Activated T-helper 1 cell treated with anti-CD3 and anti-CD28 coated beads, Interleukin-2, amount 50 U/mL, for 16 hours (primary cell): ENCODE data around the gene ATG9A.
A peak's percentile ranks its signal among the peaks of the same experiment; 100 is the strongest.

Experiments
- DNase-seq, 2 donors: peaks; one replicate each; pipeline ENCODE4 v3.0.0-alpha.2; 2020; ENCODE audit warnings: low read depth in 1 of 2, low spot score in 1 of 2

The ATG9A gene

DNA sequence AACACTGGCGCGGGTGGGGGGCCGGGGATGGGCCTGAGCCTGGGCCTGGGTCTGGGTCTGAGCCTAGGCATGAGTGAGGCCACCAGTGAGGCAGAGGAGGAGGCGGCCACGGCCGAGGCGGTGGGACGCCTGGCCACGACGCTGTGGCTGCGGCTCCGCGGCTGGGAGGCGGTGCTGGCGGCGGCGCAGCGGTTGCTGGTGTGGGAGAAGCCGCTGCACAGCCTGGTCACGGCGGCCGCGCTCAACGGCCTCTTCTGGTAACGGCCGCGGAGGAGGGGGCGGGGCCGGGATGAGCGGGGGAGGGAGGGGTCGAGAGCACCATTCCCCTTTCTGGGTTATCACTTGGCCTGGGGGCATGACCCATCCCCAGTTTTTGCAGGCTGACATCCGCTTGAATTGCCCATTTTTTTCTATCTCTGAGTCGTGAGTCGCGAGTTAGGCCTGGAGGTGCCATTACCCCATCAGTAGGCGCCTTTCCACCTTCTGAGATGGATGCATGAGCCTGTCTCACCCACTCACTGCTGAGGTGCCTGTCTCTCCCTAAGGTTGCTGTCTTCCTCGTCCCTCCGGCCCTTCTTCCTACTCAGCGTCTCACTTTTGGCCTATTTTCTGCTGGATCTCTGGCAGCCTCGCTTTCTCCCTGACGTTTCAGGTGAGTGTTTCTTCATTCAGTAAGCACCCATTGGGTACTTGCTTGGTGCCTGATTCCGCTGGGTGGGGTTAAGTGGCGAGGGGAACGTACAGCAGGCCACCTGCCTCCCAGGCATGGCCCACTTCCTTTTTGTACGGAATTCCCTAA lies 50.9 kb downstream of the ATG9A start:
- DNase-seq = peak in 1 of 2 donors; percentile 29

DNA sequence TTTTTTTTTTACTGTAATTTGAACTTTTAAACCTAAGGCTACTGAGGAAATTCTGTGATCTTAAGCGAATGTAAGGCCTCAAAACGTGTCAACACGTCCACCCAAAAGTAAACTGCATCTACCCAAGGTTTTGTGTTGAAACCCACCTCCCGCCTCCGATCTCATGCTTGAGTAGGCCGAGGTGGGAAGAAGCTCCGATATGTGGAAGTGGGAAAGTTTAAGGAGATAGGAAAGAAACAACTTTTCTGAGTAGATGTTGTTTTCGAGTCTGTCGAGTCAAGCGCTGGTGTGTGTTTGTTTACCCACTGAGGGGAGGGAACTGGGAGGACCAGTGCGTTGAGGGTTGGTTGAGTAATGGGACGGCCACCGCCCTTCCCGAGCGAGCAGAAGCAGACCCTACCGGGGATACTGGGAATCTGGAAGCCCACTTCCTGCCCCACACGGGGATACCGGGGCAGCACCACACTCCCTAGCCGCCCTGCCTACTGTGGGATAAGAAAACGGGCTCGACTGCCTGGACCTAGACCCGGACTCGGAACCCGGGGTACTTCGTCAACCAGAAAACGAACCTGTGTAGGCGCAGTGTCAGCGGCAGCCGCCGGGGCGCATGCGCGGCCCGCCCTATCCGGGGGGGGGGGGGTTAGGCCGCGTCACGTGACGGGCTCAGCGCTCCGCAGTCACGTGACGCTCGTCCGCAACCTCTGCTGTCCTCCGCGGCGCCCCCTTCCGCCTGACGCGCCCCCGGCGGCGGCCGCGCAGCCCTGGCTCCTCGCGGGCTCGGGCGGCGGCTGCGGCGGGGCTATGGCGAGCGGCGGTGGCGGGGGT lies 51.7 kb downstream of the ATG9A start, which contains the start of gene RETREG2:
TSS of gene RETREG2 (plus strand) at position 724 of the 825 bp plus-strand sequence. CDS start at position 802, 78 bp downstream.
- peak; percentile 63 to 74 for DNase-seq

DNA sequence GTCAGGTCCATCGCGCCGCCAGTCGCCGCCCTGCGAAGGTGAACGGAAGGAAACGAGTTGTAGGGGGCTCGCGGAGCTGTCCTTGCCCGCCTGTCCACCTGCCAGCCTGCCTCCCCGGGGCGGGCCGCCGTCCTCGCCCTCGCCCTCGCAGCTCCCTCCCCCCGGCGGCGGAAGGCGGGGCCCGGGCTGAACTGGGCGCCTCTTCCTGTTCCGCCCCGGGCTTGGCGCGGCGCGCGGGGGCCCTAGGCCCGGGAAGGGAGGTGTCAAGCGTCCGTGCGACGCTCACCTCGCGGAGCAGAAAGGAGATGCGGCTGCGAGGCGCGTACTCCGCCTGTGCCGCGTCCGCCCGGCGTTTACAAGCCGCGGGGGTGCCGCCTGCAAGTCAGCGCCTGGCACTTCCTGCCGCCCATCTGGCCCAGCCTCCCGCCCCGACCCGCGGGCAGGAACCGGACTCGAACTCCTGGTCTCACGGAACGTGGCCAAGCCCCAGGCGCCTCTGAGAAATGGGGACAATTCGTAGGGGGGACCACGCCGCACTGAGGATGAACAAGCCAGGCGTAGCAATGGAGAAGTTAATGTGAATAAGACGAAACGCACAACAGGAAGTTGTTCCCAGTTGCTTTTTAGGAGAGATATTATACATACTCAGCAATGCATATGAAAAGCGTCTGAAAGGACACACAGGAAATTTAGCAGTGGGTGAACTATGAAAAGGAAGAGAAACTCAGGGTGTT lies 52.5 kb downstream of the ATG9A start, which contains the start of gene CNPPD1:
TSS of gene CNPPD1 (minus strand) at position 108 of the 734 bp plus-strand sequence. CDS start at position 11, 97 bp downstream.
- DNase-seq = peak; percentile 72 to 83

DNA sequence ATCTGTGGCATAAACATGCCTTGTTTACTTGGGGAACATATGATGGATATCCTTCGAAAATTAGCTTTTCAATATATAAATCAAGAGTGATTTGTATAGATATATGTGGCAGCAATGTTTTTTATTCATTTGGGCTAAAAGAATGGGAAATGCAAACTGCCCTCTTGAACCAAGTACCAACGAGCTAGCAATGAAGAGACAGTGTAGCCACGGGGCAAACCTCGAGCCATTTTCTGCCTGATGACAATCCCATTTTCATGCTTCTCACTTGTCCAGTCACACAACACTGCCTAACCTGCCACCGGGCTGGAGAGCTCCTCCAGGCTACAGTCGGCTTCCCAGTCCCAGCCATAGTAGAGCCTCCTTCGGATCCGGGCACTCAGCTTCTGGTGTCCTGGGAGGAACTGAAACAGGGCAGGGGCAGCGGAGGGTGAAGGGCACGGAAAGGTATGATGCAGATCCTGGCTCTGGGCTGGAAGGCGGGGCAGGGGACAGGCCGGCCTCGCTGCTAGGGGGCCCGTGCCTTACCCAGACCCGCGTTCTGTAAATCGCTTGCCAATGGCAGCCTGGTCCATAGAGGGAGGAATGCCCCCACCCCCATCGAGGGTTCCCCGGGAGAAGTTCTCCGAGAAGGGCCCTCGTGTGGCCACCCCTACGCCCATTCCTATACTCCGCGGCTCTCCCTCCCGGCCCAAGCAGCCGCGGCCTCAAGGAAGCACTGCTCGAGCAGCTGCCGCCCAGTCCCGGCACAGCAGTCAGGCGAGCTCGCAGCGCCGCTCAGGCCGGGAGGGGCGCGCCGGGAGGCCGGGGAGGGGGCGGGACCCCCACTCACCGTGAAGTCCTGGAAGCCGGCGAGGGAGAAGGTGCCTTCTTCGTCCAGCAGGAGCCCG lies 53.3 kb downstream of the ATG9A start:
- no peak for DNase-seq

DNA sequence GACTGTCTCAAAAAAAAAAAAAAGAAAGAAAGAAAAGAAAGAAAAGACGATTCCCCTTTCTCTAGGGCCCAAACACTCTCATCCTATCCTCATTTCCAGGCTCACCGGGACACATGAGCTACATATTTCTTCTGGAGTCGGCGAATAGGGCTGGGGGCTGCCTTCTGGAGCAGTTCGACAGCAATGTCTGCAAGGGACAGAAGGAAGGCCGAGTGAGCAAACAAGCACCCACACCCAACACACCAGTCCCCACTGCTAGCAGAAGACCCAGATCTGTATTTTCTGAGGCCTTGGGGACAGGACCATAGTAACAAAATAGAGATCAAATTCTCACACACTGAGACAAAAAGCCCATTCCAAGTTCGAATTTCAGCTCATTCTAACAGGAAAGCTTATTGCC lies 54.0 kb downstream of the ATG9A start:
- no peak for DNase-seq

DNA sequence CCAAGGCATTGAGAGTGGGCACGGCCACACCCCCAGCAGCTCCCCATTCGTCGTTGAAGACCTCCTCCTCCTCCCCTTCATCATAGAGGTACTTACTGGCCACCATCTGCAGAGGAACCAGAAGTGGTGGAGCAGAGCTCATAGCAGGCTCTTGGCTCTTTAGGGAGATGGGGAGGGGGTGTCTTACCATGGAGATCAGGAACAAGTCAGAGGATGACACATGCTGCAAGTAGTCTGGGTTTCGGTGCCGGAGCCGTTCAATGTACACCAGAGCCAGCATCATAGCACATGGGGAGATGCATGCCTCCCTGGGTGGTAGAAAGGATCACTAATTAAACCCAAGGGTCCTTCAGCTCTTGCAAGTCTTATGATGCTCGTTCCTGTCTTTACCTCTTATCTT lies 54.6 kb downstream of the ATG9A start:
- no peak for DNase-seq

DNA sequence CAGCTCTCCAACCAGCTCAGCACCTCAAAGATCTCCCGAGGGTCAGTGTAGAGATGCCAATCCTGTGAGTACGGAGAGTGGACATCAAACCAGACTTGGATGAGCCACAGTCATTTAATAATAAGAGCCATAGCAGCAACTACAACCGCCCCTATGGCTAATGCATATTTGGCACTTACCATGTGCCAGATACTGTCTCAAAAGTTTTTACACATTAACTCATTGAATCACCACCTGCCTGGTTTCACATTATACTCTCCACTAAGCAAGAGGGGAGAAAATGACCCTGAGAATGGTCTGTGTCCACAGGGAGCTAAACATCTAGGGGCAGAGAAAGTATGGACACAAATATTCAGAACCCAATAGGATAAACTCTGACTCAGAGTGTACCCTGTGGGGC lies 55.3 kb downstream of the ATG9A start:
- no peak for DNase-seq

DNA sequence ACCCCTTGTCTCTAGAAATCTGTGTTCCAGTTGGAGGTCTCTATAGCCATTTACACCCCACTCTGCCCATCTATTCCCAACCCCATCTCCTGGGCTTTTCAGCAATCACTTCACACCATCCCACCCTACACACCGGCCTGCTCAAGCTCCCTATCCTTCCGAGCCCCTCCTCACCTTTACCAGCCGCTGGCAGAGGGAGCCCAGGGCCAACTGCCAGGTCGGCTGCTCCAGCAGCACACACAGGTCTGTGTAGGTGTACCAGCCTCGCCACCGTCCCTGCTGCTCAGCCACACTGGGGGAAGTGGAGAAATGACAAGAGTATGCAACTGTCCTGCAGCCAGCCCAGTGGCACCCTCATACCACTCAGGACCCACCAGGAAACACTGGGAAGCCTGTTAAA lies 56.3 kb downstream of the ATG9A start:
- DNase-seq = no peak

DNA sequence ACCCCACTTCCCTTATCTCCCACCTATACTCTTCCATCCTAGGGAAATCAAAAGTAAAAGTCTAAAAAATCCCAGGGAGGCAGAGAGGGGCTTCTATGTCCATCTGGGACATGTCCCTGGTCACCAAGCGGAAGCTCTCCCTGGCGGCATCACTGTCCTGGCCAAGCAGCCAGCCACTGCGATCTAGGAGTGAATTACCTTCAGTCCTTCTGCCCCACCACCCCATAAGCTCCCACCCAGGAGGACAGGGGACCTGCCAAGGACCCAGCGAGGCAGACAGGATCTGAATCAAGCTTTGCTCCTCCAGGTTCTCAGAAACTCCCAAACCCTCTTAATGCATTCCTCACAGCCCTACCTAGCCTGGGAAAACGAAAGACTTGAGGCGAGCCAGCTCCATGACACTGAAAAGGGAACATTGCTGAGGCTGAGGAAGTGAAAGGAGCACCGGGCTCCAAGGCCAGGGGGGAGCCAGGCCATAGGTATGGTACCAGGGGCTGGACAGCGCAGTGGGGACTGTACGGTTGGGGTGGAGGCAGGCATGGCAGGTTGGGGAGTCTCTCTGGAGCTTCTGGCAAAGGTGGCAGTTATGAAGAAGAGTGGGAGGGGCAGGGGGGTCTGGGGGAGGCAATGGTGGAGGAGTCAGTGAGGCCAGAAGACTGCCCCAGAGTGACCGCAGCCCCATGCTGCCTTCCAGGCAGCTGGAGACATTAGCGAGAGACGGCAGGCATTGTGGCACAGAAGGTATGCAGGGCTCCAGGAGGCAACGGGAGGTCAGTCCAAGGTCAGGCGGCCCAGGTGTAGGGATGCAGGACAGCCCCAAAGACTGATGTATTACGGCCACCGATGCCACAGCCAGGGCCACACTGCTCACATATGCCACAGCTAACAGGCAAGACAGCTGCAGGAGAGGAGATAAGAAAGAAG lies 56.9 kb downstream of the ATG9A start:
- DNase-seq = no peak

DNA sequence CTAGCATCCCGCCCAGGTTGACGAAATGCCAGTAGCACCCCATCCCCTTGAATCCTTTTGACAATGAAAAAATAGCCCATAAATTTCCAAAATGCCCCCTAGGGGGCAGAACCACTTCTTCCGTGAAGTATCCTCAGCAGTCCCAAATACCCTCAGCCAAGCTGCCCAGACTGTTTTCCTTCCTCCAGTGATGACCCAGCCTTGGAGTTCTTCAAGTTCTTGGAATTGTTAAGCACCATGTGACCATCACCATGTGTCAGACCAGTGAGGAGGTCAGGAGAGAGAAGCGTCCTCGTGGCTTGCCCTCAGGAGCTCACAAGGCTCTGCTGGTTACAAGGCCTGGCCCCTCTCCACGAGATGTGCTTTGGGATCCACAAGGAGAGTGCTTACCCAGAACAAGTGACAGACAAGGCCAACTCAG lies 58.2 kb downstream of the ATG9A start:
- DNase-seq = no peak

DNA sequence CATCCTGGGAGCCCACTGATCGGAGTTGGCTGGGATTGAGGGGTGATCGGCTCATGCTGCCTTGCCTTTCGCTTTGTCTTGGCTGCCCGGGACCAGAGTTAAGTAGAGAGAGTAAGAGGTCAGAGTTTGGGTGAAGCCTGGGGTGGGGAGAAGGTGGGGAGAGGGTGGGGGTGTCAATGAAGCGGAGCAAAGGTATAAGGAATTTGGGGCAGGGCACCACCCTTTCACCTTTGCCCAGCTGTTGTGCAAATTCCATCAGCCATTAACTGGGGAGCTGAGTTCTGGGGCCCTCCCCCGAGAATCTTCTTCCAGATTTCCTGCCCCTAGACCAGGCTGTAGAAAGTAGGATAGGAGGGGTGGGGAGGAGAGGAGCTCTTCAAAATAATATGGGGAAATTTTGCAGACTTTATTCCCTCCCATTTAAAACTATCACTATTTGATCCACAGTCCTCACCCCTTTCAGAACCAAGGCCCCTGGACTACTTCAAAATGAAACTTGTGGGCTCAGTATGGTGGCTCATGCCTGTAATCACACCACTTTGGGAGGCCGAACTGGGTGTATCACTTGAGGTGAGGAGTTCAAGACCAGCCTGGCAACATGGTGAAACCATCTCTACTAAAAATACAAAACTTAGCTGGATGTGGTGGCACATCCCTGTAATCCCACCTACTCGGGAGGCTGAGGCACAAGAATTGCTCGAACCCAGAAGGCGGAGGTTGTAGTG lies 59.3 kb downstream of the ATG9A start, which contains the start of gene SLC23A3:
TSS of gene SLC23A3 (minus strand) at position 100 of the 725 bp plus-strand sequence. CDS start at position 55, 45 bp downstream.
- DNase-seq = no peak
